Motor neuron (in vitro differentiated cells): Measurements from ENCODE around the gene TRPC6. TPM values are rescaled to one million over a fixed set of nuclear protein-coding genes. Genes with fewer than 3 reads are reported as not detected.

ENCODE experiments used
- ATAC-seq, 8 experiments: fragments of 200-7000 bp; cut with Tn5 transposase; replicated peaks in 6 of 8; 2 replicates each; pipeline ENCODE4 v1.8.0; 2021; ENCODE audit warnings: mild to moderate bottlenecking in 8 of 8, moderate library complexity in 8 of 8
- H3K27ac ChIP-seq, 2 donors: fragments of 250-450 bp; sonication (Bioruptor Pico); 2 replicates each; pipeline ENCODE4 v1.9.0; 2021; ENCODE audit warnings: antibody characterized with exemption in 2 of 2, mild to moderate bottlenecking in 2 of 2, moderate library complexity in 1 of 2
- H3K4me1 ChIP-seq, 2 donors: fragments of 250-450 bp; sonication (Bioruptor Pico); replicated peaks in 1 of 2; 2 replicates each; pipeline ENCODE4 v1.6.1; 2021; ENCODE audit warnings: antibody characterized with exemption in 2 of 2, mild to moderate bottlenecking in 2 of 2, moderate library complexity in 1 of 2
- H3K4me3 ChIP-seq, 5 donors: fragments of 250-450 bp; sonication (Bioruptor Pico); 2 replicates each; pipeline ENCODE4 v1.9.0; 2021; ENCODE audit warnings: antibody characterized with exemption in 5 of 5, mild to moderate bottlenecking in 5 of 5, moderate library complexity in 4 of 5
- whole genome bisulfite sequencing, 10 experiments: fragments of 450-650 bp; shearing (Covaris generic); methylation state at CpG; one replicate each; pipeline ENCODE4 v1.0.0; 2022; 5-methylcytosine and 5-hydroxymethylcytosine counted together
- in situ Hi-C, 9 experiments: fragments of 400-800 bp; cut with MboI; loops; one replicate each; pipeline ENCODE4 v1.15.0; 2021; ENCODE audit warnings: low sequenced_read_pairs in 9 of 9, low pct_unique_long_range_greater_than_20kb in 2 of 9; ENCODE audit not compliant: unreplicated experiment in 9 of 9
- total RNA-seq, 8 experiments: library from RNA; unstranded; fragments of 300-600 nt; gene quantifications; 2 replicates each; pipeline versions ENCODE4 v1.2.3 to v1.2.4, GENCODE V29; 2022

TRPC6 gene
- 1 to 10 TPM in 2 of 8 experiments, under 1 TPM in 6; 0.14 to 4.9 (median 0.49) TPM for total RNA-seq

DNA sequence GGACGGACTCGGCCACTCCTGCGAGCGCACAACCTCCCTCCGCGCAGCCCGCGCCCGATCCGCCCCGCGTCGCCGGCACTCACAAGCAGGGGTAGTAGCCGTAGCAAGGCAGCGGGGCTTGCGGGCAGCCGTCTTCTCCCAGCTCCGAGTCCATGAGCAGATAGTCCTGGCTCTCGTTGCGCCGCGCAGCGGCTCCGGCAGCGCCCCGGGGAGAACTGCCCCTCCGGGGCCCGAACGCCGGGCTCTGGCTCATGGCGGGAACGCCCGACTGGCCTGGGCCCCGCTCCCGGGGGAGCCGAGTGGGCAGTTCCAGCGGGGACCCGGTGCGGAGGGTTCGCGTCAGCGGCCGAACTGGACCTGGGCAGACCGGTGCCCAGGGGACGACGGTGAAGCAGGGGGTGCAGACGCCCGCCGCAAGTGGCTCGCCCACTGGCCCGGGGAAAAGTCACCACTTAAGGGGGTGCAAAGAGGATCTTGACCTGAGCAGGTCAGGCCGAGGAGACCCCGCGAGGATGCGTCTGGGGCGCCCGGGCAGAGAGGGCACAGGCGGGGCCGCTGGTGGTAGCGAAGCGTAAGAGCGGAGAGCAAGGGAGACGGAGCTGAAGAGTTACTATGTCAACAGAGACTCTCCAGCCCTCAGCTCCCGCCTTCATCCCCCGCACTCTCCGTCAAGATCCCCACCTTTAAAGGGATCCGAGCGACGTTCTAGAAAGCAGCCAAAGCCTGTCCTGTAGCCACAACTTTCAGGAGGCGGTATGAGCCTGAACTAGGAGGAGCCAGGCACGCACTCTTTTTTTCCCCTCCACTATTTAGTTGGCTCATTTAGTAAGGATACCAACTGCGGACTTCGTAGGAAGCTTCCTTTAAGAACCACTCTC lies at the start of gene TRPC6:
TSS of gene TRPC6 (minus strand) at position 757 of the 878 bp plus-strand sequence. CDS start at position 253, 504 bp downstream.
- WGBS, 10 experiments = 0 to 20% (median 2%) methylated on average over 1 to 9 of the region's 74 CpGs; no CpG with 5 or more reads in 1 of the 10 experiments
- peak within 1 kb of the TSS; percentile 36 to 49 (median 41) for H3K4me3 ChIP-seq

DNA sequence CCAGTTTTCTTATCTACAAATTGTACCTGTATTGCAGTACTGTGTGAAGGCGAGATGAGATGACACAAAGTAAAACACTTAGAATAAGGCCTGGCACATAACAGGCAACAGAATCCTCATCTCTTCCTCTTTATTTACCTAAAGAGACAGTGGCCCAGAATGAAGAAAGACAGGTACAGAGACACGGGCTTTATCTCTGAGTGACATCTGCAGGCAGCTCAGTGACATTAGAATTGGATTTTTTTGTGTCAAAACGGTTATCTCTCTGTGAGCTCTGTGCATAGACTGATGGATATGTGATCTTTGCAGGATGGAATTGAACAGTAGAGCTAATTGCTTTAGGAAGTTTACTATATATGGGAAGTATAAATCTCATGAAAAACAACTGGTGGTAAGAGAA lies 36.2 kb upstream of the TRPC6 start:
- 0 to 80% (median 50%) methylated on average over 1 to 3 of the region's 3 CpGs; no CpG with 5 or more reads in 2 of the 10 experiments for WGBS, 10 experiments
- Histone ChIP-seq H3K27ac (no peak overlapping the region), H3K4me3 (no peak overlapping the region), H3K4me1 (no peaks in the 10 kb centered on the region)
- in situ Hi-C loops = no loop called here
- no peak for ATAC-seq

More for the DNA sequence above, at the start of gene TRPC6:
- in situ Hi-C loops = loop anchor here in 1 of 9 experiments (25.0 kb wide), 2 partner anchors 96 to 254 kb away; no protein-coding TSS in a partner anchor
- H3K27ac ChIP-seq = no peak within 1 kb of the TSS
- H3K4me1 ChIP-seq = no peaks in the 10 kb centered on the region
- peak; percentile 71 to 83 (median 83) for ATAC-seq

DNA sequence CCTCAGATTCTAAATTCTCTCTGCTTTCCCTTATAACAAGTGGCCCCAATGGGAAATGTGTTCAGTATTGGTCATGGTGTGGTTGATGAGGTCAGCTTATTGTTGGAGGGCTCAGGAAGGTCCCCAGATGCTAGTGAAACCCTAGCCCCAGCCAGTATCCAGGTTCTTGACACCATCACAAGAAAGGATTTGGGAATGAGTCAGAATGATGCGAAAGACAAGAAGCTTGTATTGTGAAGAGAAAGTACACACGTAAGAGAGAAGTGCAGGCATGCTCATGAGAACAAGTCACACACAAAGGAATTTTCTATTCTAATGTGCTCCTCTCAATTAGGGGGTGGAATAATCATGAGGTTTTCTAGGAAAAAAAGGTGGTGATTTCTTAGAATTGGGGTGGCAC lies 34.9 kb upstream of the TRPC6 start:
- 17 to 100% (median 65%) methylated on average over 1 to 2 of the region's 2 CpGs; no CpG with 5 or more reads in 5 of the 10 experiments for WGBS, 10 experiments
- in situ Hi-C loops = no loop called here
- no peak overlapping the region for H3K4me3 ChIP-seq
- ATAC-seq = peak in 2 of 8 experiments; percentile 85 to 86
- H3K4me1 ChIP-seq = no peaks in the 10 kb centered on the region
- H3K27ac ChIP-seq = no peak overlapping the region

DNA sequence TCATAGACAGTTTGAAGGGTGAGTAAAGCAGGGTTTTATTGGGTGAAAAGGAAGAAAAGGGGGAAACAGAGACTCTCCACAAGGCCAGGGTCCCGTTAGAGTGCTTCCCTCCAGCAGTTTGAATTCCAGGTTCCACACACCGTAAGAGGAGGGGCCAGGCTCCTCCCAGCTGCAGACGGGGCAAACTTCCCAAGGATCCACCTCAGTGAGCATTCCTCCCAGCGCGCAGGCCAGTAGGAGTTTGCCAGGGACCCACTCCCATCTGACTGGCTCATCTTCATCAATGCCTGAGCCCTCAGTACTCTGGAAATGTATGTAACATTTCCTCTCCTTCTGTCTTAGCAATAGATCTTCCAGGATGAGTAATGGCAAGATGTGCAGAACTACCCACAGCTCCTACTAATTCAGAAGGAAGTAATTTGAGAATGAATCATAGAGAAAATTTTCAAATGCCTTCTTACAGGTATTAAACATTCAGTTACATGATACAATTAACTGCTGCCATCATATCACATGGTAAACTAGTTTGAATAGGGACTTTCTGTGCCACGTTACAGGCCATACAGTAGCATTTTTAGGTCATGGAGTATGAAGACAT lies 34.0 kb upstream of the TRPC6 start:
- ATAC-seq = no peak

DNA sequence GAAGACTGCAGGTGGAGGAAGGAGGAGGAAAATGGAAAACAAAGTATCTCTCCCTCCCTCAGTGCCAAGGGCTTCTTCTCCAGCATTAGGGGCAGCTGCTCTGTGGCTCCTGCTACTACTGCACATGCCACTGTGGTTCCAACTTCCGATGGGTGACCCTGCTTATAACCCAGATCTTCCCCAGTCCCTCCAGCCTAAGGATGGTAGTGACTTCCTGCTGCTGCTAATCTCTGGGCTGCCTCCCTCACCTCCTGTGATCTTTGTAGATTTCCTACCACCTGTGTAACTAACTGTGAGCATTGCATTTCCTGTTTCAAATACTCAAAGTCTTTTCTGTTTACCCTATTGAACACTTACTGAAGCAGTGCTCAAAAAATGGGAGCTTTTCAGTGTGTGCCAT lies 28.7 kb upstream of the TRPC6 start:
- no peak for ATAC-seq
- in situ Hi-C loops = no loop called here
- Histone ChIP-seq H3K27ac (no peak overlapping the region), H3K4me3 (no peak overlapping the region), H3K4me1 (no peaks in the 10 kb centered on the region)
- WGBS, 10 experiments = 80 to 86% (median 83%) methylated on average over 1 of the region's 1 CpG; no CpG with 5 or more reads in 7 of the 10 experiments

More for the DNA sequence above, 34.0 kb upstream of the TRPC6 start:
- Histone ChIP-seq H3K4me3 (no peak overlapping the region), H3K27ac (no peak overlapping the region), H3K4me1 (no peaks in the 10 kb centered on the region)
- 73 to 100% (median 100%) methylated on average over 1 to 3 of the region's 6 CpGs; no CpG with 5 or more reads in 4 of the 10 experiments for WGBS, 10 experiments
- in situ Hi-C loops = no loop called here

DNA sequence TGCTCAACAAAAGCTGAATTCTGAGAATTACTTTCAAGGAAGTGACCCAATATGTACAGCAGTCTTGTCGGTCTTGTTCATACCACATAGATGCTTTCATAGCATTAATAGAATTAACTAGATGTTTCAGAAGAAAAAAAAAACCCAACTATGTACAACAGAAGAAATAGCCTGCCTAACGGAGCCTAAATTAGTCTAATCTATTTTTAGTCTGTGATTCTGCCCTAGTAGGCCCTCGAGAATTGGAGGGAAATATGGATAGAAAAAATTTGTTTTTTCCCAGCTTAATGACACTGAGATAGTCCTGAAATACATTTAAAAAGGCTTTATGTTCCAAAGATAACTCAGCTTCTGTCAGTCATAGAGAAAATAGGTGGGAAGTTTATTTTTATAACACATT lies 17.1 kb upstream of the TRPC6 start:
- H3K4me1 ChIP-seq = no peaks in the 10 kb centered on the region
- H3K27ac ChIP-seq = no peak overlapping the region
- 7 to 100% (median 72%) methylated on average over 1 to 3 of the region's 3 CpGs for WGBS, 10 experiments
- in situ Hi-C loops = no loop called here
- no peak for ATAC-seq
- no peak overlapping the region for H3K4me3 ChIP-seq

DNA sequence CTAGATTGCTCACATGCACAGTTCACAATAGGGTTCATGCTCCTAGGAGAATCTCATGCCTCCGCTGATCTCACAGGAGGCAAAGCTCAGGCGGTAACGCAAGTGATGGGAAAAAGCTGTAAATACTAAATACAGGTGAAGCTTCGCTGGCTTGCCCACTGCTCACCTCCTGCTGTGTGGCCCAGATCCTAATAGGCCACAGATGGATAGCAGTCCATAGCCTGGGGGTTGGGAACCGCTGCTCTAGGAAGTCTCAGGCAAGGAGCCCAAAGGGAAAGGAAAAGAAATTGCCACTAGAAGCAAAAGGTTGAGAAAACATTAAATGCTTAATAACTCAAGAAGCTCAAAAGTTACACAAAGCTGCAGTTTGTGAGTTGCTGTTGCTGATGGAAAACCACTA lies 3.2 kb upstream of the TRPC6 start:
- H3K27ac ChIP-seq = no peak overlapping the region
- WGBS, 10 experiments = 40 to 88% (median 81%) methylated on average over 1 to 5 of the region's 5 CpGs; no CpG with 5 or more reads in 2 of the 10 experiments
- no peak for ATAC-seq
- H3K4me3 ChIP-seq = no peak overlapping the region
- in situ Hi-C loops = loop anchor here in 1 of 9 experiments (25.0 kb wide), 2 partner anchors 100 to 250 kb away; no protein-coding TSS in a partner anchor
- H3K4me1 ChIP-seq = no peaks in the 10 kb centered on the region

DNA sequence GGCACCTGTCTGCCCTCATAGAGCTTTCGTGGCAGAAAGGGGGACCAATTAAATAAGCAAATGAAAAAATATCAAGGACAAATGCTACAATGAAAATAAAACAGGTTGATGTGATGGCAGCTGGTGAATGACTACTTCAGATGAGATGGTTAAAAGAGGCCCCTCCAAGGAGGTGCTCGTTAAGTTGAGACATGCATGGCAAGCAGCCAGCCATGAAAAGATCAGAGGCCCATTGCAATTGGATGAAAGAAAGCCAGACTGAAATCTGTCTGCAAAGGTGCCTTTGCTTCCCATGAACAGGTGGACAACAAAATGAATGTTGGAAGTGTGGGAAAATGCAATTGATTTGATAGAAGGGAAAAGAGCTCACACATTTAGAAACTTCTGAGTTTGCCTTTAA lies 848 bp upstream of the TRPC6 start:
- Histone ChIP-seq H3K4me3 (no peak overlapping the region), H3K4me1 (no peaks in the 10 kb centered on the region), H3K27ac (no peak overlapping the region)
- no peak for ATAC-seq
- in situ Hi-C loops = loop anchor here in 1 of 9 experiments (25.0 kb wide), 2 partner anchors 97 to 253 kb away; no protein-coding TSS in a partner anchor
- WGBS, 10 experiments = 0 to 83% (median 67%) methylated on average over 1 to 2 of the region's 2 CpGs

DNA sequence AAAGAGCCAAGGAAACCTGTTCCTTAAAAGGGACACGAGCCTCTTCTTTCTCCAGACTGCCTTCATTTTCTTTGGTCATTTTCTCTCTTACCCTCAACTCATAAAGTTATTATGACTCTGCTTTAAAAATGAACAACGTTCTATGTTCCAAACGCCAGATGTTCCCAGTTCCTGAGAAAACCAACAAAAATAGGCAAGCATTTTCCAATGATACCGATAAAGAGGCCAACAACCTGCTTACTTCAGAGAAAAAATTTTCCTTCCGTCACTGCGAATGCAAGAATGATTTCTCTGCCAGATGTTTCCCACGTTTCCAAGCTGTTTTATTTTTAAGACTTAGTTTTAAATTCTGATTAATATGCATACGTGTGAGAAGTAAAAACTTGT lies 315 bp upstream of the TRPC6 start:
- ATAC-seq = no peak
- 3 to 84% (median 57%) methylated on average over 3 to 8 of the region's 8 CpGs; no CpG with 5 or more reads in 1 of the 10 experiments for WGBS, 10 experiments
- Histone ChIP-seq H3K4me1 (no peaks in the 10 kb centered on the region), H3K27ac (no peak overlapping the region), H3K4me3 (peak overlapping the region in 1 of 5 donors; percentile 49)
- in situ Hi-C loops = loop anchor here in 1 of 9 experiments (25.0 kb wide), 2 partner anchors 97 to 253 kb away; no protein-coding TSS in a partner anchor

DNA sequence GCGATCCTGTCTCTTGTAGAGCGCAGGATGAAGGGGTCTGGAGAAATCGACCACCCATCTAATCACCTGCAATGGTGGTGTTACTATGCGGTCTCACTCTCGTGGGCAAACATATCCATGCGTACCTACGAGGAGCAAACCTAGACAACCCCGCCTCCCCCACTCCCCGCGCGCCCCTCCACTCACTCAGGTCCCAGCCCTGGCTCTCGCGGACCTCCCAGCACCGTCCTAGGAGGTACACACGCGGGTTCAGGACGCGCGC lies 887 bp downstream of the TRPC6 start:
- no peak for ATAC-seq

DNA sequence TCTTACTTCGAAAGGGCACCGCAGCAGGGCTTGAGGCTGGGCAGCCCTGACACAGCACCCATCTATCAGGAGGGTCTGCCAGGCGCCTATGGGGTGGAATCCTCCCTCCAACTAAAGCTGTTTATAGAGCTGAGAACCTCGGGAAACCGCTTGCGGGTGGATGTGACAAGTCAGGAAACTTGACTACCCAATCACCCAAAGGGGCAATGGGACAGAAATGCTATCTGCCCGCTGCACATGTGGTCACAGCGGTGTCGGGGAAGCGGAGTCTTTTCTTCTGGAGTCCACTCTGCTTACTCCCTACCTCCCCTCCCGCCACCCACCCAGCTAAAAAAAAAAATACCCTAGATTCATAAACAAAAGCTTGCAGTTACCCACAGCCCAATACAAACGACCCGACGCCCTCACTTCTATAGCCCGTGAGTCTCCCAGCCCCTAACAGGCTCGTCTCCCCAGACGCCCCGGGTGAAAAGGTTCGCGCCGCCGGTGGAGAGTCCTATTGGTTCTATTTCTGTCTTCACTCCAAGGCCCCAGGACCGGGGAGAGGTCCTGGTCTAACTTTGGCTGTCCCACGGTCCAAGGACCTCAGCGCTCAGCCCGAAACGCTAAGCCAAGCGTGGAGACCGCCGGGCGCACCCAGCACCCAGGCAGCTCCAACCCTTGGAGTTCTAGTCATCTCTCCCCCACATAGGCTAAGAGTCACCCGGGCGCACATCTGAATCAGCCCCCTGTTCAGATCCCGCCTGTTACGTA lies 1.4 kb downstream of the TRPC6 start:
- peaks cover 3 to 6% of the 10 kb centered on the region in 2 donors for H3K4me1 ChIP-seq
- H3K4me3 ChIP-seq = peak overlapping the region; percentile 36 to 49 (median 41)
- in situ Hi-C loops = loop anchor here in 1 of 9 experiments (25.0 kb wide), 2 partner anchors 95 to 255 kb away; no protein-coding TSS in a partner anchor
- peak; percentile 35 to 67 (median 57) for ATAC-seq
- no peak overlapping the region for H3K27ac ChIP-seq
- WGBS, 10 experiments = 10 to 60% (median 16%) methylated on average over 1 to 13 of the region's 35 CpGs; no CpG with 5 or more reads in 5 of the 10 experiments

More for the DNA sequence above, 887 bp downstream of the TRPC6 start:
- Histone ChIP-seq H3K4me3 (peak overlapping the region; percentile 36 to 49 (median 41)), H3K27ac (no peak overlapping the region), H3K4me1 (peaks cover 0 to 1% of the 10 kb centered on the region in 2 donors)
- WGBS, 10 experiments = 0% methylated on average over 4 of the region's 19 CpGs; no CpG with 5 or more reads in 9 of the 10 experiments
- in situ Hi-C loops = loop anchor here in 1 of 9 experiments (25.0 kb wide), 2 partner anchors 96 to 254 kb away; no protein-coding TSS in a partner anchor

DNA sequence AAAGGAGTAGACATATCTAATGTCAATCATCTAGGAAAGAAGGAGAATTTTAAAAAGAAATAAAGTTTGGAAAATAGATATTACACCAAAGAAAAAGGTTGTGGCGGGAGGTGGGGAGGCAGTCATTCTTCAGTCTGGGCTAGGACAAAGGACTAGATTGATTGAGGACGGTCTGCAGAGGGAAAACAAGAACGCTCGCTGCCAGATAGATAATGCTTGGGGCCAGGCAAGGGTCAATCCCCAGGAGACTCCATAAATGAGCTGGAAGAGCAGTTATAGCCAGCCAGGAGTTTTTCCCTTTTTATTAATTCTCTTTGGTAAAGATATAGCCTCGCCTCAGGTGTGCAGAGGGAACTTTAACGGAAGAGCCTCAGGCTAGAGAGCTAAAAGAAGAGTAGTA lies 6.3 kb downstream of the TRPC6 start:
- Histone ChIP-seq H3K4me3 (no peak overlapping the region), H3K4me1 (peaks cover 5 to 12% of the 10 kb centered on the region in 2 donors), H3K27ac (no peak overlapping the region)
- 22 to 74% (median 63%) methylated on average over 2 to 6 of the region's 6 CpGs; no CpG with 5 or more reads in 2 of the 10 experiments for WGBS, 10 experiments
- in situ Hi-C loops = loop anchor here in 1 of 9 experiments (25.0 kb wide), 2 partner anchors 90 to 260 kb away; no protein-coding TSS in a partner anchor
- ATAC-seq = peak in 4 of 8 experiments; percentile 39 to 89 (median 85)
